Eye (tissue), 1 donor: ENCODE measurements around the gene LZTS2.

Experiments used
- DNase-seq: peaks from one replicate; pipeline ENCODE4 v3.0.0-alpha.2; 2015

Gene LZTS2

DNA sequence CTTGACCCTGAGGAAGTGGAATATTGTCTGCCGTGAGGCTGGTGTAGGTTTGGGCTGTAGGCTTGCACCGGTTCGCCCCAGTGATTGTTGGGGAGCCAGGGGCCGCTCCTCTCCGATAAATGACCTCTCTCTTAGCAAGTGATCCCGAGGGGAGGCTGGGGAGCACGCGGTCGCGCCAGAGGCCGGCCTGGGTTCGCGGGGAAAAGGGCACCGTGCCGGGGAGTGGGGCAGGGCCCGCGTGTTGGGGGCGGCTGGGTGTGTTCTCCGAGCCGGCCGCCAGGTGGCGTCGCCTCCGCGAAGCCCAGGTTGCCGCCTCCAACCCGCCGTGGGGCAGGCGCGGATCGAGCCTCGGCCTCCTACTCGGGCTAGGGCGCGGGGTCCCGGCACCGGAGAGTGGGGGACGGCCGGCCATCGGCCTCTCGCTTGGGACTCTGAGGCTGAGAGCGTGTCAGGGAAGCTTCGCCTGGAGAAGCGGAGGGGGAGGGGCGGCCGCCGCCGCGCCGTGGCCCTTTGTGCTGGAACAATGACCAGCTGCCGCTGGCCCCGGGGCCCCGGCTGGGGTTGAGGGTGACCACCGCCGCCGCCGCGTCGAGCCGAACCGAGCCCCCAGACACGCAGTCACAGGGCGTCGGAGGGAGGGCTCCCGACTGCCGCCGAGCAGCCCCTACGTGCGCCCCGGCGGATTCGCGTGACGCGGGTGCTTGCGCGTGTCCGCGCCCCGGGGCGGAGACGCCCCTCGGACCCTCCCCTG, 442 bp upstream of the LZTS2 start:
- peak; percentile 94 for DNase-seq

GRCh38 chr10:101000127-101000914, 713 bp downstream of the LZTS2 start:
- DNase-seq = peak; percentile 79

DNA sequence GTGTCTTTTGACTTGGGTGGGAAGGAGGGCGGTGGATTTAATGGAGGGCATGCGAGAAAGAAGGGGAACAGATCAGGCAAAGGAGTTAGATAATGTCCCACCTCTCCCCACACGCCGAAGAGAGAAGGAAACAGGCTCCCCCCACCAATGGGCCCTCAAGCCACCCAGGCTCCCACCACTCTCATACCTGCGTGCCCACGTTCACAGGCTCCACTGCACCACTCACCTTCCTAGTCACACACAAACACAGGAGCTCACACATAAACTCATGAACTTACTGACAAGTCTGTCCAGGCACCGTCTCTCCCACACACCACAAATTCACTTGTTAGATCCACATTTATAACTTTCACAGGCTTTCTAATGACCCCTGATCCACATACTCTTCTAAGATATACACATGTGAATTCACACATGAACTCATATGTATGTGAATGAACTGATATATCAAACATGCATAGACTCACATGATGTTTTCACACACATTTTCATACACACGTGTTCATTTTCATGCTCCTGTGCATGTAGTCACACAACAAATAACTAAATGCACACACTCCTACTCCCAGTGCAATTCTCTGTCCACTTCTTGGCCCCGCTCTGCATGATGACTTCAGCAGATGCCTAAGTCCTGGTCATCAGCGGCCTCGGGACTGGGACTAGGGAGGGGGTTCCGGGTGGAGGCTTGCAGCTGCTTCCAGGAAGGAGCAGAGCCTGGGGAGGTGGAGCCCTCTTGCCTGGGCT, 1.5 kb downstream of the LZTS2 start:
- DNase-seq = peak; percentile 82

DNA sequence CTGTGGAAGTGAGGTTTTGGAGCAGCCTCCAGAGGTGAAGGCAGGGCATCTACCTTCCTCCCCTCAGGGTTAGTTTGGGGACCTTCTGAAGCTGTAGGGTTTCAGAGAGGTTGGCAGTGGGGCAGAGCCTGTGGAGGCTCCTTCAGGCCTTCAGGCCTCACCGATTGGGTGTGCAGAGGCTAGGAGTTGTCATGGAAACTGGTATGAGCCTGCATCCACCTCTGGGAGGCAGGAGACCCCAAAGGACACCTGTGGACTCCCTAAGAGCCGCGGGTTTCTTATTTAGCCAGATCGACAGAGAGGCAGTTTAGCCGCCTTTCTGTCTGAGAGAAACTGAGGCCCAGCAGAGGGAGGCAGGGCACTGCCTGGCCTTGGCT, 2.0 kb downstream of the LZTS2 start:
- peak; percentile 35 for DNase-seq

- DNase-seq = no peak
Observed at GRCh38 chr10:101002456-101002855, 2.8 kb downstream of the LZTS2 start.

DNA sequence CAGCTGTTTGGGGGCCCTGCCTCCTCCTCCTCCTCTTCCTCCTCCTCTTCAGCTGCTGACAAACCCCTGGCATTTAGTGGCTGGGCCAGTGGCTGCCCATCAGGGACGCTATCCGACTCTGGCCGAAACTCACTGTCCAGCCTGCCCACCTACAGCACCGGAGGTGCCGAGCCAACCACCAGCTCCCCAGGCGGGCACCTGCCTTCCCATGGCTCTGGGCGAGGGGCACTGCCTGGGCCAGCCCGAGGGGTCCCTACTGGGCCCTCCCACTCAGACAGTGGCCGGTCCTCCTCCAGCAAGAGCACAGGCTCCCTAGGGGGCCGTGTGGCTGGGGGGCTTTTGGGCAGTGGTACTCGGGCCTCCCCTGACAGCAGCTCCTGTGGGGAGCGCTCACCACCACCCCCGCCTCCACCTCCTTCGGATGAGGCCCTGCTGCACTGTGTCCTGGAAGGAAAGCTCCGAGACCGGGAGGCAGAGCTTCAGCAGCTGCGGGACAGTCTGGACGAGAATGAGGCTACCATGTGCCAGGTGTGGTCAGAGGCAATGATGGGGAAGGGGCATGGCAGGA, 4.1 kb downstream of the LZTS2 start:
- no peak for DNase-seq

- no peak for DNase-seq
Observed at GRCh38 chr10:101005361-101005760, 5.8 kb downstream of the LZTS2 start.

- no peak for DNase-seq
Observed at GRCh38 chr10:101005869-101006567, 6.4 kb downstream of the LZTS2 start.

GRCh38 chr10:101006593-101007098, 7.0 kb downstream of the LZTS2 start:
- DNase-seq = no peak

- no peak for DNase-seq
Observed at GRCh38 chr10:101007099-101007711, 7.6 kb downstream of the LZTS2 start.

- no peak for DNase-seq
Observed at GRCh38 chr10:101007915-101008822, 8.6 kb downstream of the LZTS2 start.

DNA sequence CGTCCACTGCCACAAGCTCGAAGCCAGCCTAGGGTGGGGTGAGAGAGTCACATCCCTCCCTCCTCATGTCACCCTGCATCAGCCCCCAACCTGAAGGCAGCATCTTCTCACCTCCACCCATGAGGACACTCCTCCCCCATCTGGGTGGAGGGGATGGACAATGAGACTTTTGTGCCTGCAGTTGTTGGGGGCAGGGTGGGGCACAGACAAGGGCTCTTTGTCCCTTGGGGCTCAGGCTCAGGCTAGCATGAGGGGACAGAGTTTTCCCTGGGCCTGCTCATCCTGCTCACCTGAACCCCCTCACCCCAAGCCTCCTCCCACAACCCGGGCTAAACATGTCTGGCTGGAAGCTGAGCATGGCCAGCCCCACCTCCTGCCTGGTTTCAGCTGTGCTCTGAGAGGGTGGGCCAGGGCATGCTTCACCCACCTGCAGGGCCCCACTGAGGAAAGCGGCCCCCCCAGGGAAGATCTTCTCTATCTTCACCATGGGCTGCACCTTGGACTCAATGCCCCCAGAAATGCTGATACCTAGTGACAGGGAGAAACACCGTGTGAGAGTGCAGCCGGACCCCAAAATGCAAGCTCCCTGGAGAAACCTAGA, 9.3 kb downstream of the LZTS2 start:
- no peak for DNase-seq

- DNase-seq = no peak
Observed at GRCh38 chr10:101010329-101010728, 10.7 kb downstream of the LZTS2 start.

GRCh38 chr10:101011517-101012423, 12.2 kb downstream of the LZTS2 start:
- DNase-seq = no peak

- DNase-seq = peak; percentile 96
Observed at GRCh38 chr10:101012525-101013364, 13.1 kb downstream of the LZTS2 start.

GRCh38 chr10:101013365-101013825, 13.8 kb downstream of the LZTS2 start:
- DNase-seq = no peak

DNA sequence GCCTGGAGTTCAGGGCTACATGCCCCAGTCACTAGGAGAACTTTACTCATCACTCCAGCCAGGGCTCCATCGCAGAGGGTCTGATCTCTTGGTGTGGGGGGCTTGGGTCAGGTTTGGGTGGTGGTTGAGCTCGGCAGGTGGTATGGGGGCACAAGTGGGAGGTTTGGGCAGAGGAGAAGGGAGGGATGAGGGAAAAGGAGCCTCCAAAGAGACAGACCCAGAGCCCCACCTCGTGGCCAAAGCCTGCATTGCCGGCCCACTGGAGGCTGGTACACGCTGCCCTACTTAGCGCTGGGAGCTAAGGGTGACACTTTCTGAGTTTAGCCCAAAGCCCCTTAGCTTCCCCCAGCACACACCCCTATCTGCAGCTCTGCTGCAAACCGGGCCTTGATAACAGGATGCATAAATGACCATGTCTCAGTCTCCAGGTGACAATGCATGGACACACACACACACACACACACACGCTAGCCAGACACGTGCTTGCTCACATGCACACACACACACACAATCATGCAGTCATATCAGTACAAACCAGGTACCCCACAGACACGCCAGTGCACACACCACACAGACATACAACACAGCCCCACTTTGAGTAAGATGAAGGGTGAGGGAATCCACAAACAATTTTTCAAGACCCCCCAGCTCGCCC, 14.7 kb downstream of the LZTS2 start:
- peak; percentile 91 for DNase-seq
